GM12864 (cell line): Measurements from ENCODE around the gene PFKP.

Experiments used
- DNase-seq: peaks from one replicate; pipeline ENCODE4 v3.0.0-alpha.2; 2011; ENCODE audit warnings: low read depth
- H3K4me3 ChIP-seq: 2 replicates; pipeline ENCODE4 v1.5.1; 2011; ENCODE audit warnings: mild to moderate bottlenecking, low read depth, low read length, control low read depth
- CTCF ChIP-seq: IDR thresholded peaks from 2 replicates; pipeline ENCODE4 v1.5.1; 2011; ENCODE audit warnings: low read depth, mild to moderate bottlenecking, moderate library complexity, low read length, control low read depth, inconsistent platforms; ENCODE audit errors: missing control alignments

PFKP gene

GRCh38 chr10:3127921-3128320, 60.6 kb downstream of the PFKP start:
- TF ChIP-seq CTCF, result no peak
- no peak for DNase-seq
- H3K4me3 ChIP-seq, result no peak overlapping the region

DNA sequence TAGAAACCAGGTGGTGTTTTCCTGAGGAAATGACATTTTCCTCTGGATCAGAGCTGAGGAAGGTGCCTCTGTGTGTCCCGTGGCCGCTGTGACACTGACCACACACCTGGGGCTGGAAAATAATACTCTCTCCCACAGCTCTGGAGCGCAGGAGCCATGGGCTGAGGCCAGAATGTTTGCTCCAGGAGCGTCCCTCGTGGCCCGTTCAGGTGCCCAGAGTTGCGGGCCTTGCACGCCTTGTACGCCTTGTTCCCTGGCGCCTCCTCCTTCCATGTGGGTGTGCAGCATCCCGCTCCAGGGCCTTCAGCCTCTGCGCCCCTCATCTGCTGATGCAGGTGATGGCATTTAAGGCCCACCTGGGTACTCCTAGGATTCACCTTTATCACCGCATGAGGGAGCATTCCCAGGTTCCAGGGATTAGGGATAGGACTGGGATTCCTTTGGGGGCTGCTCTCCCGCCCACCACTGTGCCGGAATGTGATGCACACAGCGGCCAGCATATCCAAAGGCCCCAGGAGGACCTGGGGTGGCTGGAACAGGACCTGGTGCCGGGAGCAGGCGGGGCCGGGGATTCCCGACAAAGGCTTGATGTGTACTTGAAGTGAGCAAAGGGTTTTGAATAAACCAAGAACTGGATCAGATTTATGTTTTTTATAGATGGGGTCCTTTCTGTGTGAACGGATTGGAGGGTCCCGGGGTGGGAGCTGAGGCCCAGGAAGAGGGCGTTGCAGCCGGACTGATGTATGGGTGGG, 61.2 kb downstream of the PFKP start:
- H3K4me3 ChIP-seq, result no peak overlapping the region
- no peak for TF ChIP-seq CTCF
- no peak for DNase-seq

- H3K4me3 ChIP-seq, result no peak overlapping the region
- DNase-seq, result no peak
- TF ChIP-seq CTCF, result no peak
These were observed 62.4 kb downstream of the PFKP start for GRCh38 chr10:3129581-3130340.

GRCh38 chr10:3131098-3131497, 63.8 kb downstream of the PFKP start:
- H3K4me3 ChIP-seq, result no peak overlapping the region
- TF ChIP-seq CTCF, result no peak
- no peak for DNase-seq

DNA sequence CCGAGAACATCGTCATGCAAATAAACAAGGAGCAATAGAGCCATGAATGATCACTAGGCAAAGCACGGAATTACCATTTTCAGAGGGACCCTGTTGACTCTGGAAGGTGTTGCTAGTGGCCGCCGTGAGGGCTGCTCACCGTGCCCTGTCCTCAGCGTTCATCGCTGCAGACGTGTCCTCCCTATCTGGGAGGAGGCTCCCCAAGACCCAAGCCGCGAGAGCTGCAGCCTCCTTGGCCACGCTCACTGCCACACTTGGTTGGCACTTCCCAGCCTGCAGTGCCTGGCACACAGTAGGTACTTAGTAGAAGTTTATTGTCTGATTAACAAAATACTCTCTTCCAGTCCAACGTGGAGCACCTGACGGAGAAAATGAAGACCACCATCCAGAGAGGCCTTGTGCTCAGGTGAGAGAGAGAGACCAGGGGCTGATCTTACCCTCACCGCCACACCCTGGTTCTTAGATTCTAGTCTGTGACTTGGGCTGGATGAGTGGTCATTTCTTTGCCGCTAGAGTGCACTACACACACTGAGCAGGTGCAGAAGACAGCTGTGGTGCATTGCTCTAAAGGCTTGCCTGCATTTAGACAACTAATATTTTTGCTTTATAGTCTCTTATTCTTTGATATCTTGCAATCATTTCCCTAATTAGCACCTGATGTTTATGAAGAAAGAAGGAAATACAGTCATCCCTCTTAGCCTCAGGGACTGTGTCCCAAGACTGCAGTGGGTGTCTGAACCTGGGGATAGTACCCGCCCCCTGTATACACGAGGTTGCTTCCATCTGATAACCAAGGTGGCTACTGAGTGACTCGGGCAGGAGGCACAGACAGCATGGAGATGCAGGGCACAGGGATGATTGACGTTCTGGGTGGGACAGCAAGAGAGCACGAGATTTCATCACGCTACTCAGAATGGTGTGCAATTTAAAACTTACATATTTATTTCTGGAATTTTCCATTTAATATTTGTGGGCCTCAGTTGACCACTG, 65.0 kb downstream of the PFKP start:
- TF ChIP-seq CTCF, result no peak
- DNase-seq, result no peak
- no peak overlapping the region for H3K4me3 ChIP-seq

DNA sequence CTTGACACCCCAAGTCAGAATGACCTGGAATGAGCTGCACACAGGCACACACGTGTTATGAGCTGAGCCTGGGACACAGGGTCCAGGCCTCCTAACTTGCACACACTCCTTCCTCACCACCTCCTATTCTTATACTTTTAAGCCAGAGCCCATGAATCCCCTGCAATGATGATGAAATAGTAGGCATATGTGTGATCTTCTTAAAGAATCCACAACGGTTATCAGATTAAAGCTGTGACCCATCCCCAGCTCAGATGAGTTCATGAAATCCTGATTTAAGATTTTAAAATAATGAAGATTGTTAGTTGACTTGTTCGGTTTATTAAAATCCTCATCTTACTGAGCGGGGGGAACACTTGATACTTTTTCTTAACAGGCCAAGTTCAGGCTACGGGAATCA, 66.6 kb downstream of the PFKP start:
- H3K4me3 ChIP-seq, result no peak overlapping the region
- DNase-seq, result no peak
- no peak for TF ChIP-seq CTCF
